ENCODE measurements around the gene ATG4A. TPM values are rescaled to one million over a fixed set of nuclear protein-coding genes. Genes with fewer than 3 reads are reported as not detected.

ATG4A gene
- 6.1 and 13.4 TPM in 2 replicates for total RNA-seq

GRCh38 chrX:108091264-108091877 lies at the start of gene ATG4A, which contains the start of gene PSMD10:
Gene ATG4A (plus strand): TSS chrX:108091778. CDS start chrX:108091827, 49 bp downstream.
Gene PSMD10 (minus strand): TSS chrX:108091542. CDS start chrX:108091520, 22 bp downstream.

GRCh38 chrX:108044554-108045256 lies 46.9 kb upstream of the ATG4A start, which contains the start of gene VSIG1:
Gene VSIG1 (plus strand): TSS chrX:108045065. CDS start chrX:108045131, 66 bp downstream.

Other genes starting within 250 kb of the ATG4A start
- not detected in 2 replicates for gene TEX13B, start 109.4 kb upstream of the ATG4A start, total RNA-seq
- gene VSIG1, start 46.7 kb upstream of the ATG4A start, total RNA-seq = 0.05 TPM in 1 of 2 replicates, not detected in the other
- 33.2 and 39.8 TPM in 2 replicates for gene PSMD10, start 236 bp upstream of the ATG4A start, total RNA-seq

Measured in cardiac ventricle fibroblast (primary cell).